Measurements from ENCODE around the gene ZNF101. TPM values are rescaled to one million over a fixed set of nuclear protein-coding genes. Genes with fewer than 3 reads are reported as not detected.

The ZNF101 gene
- total RNA-seq, 1 experiment from 2014 or later, result 12.8 TPM

- CTCF ChIA-PET, result no interaction called here
These were observed 12.8 kb upstream of the ZNF101 start for GRCh38 chr19:19655641-19656343.

More at GRCh38 chr19:19655641-19656343, 12.8 kb upstream of the ZNF101 start:
- no peaks in the 10 kb centered on the region for H3K9me2 ChIP-seq (ENCODE audit: insufficient read depth)
- no TSS peak for BruUV-seq (replicated peaks)
- POLR2A ChIA-PET, result no interaction called here
- H3K27me3 ChIP-seq (ENCODE audit: insufficient read depth, low read length), result no peaks in the 10 kb centered on the region
- H3K9me3 ChIP-seq (ENCODE audit: control insufficient read depth in 1 of 2, insufficient read depth in 1 of 2, low read depth in 1 of 2, low read length in 2 of 2), result no peaks in the 10 kb centered on the region
- no peak overlapping the region for H3K9ac ChIP-seq (ENCODE audit: low read length)
- RAD21 ChIA-PET (ENCODE audit: low non-redundant PET in 1 of 2, low total read pairs in 2 of 2, uncharacterized antibody in 2 of 2, unreplicated experiment in 2 of 2), result no interaction called here
- H3K36me3 ChIP-seq (ENCODE audit: control insufficient read depth in 1 of 2, insufficient read depth in 2 of 2, low read length in 2 of 2), result peaks cover 56 to 61% of the 10 kb centered on the region in 2 experiments
- no peak overlapping the region for H3K4me3 ChIP-seq (replicated peaks in 1 of 2; ENCODE audit: low read depth in 1 of 2, low read length in 2 of 2)
- intact Hi-C loops (cut with micrococcal nuclease), result no loop called here
- TF ChIP-seq JUND (IDR thresholded peaks at IDR 0.05) (no peak), POLR2A (IDR thresholded peaks at IDR 0.05; ENCODE audit: borderline replicate concordance, extremely low read depth, insufficient read depth, insufficient read length) (no peak), SIN3A (IDR thresholded peaks at IDR 0.05; ENCODE audit: low read depth) (no peak), ELF1 (IDR thresholded peaks at IDR 0.05; ENCODE audit: borderline replicate concordance, low read depth) (no peak), EGR1 (IDR thresholded peaks at IDR 0.05; ENCODE audit: low read depth) (no peak), CTCF (IDR thresholded peaks at IDR 0.05 in 2 of 3, conservative IDR thresholded peaks at IDR 0.05 in 1 of 3; ENCODE audit: borderline replicate concordance in 1 of 3, insufficient read depth in 1 of 3, low read depth in 2 of 3, low read length in 2 of 3) (no peak), SRF (IDR thresholded peaks at IDR 0.05; ENCODE audit: low read depth) (no peak), YY1 (IDR thresholded peaks at IDR 0.05; ENCODE audit: extremely low read depth, insufficient replicate concordance, low read depth, low read length) (no peak), EZH2phosphoT487 (IDR thresholded peaks at IDR 0.05; ENCODE audit: borderline replicate concordance) (no peak), EZH2 (IDR thresholded peaks at IDR 0.05) (no peak), CEBPB (IDR thresholded peaks at IDR 0.05; ENCODE audit: low read depth) (no peak), ZFX (IDR thresholded peaks at IDR 0.05) (no peak), REST (IDR thresholded peaks at IDR 0.05; ENCODE audit: low read depth) (no peak), MAX (IDR thresholded peaks at IDR 0.05) (no peak), ZBTB33 (IDR thresholded peaks at IDR 0.05; ENCODE audit: extremely low read depth, insufficient replicate concordance, low read length) (no peak), SP1 (IDR thresholded peaks at IDR 0.05; ENCODE audit: low read depth) (no peak), CBX3 (IDR thresholded peaks at IDR 0.05; ENCODE audit: low read depth) (no peak), FOSL1 (IDR thresholded peaks at IDR 0.05; ENCODE audit: low read depth) (no peak)
- no peak for ATAC-seq
- no peak overlapping the region for H3K27ac ChIP-seq (ENCODE audit: low read depth, low read length)
- no peaks in the 10 kb centered on the region for H4K20me1 ChIP-seq (ENCODE audit: insufficient read depth)
- peaks cover 0 to 9% of the 10 kb centered on the region in 2 experiments; a peak in 1 of 4 replicates for H3K4me1 ChIP-seq (ENCODE audit: control insufficient read depth in 1 of 2, insufficient read depth in 2 of 2, low read length in 2 of 2)
- no peak for DNase-seq (ENCODE audit: low read depth, low spot score)
- H2AFZ ChIP-seq (ENCODE audit: low read depth, low read length, poor library complexity, severe bottlenecking), result no peak overlapping the region
- peaks cover 16% of the 10 kb centered on the region for H3K79me2 ChIP-seq (ENCODE audit: insufficient read depth, low read length)
- no peak overlapping the region for H3K4me2 ChIP-seq (ENCODE audit: low read length)
